Suprapubic skin (tissue), 3 donors: Measurements from ENCODE around the gene SYNC.

Experiments
- EP300 ChIP-seq: sonication (generic); formaldehyde crosslinking; IDR thresholded peaks from one replicate; pipeline ENCODE4 v1.6.1; 2017; ENCODE audit warnings: antibody characterized with exemption
- POLR2A ChIP-seq, 2 donors: fragments of 450-650 bp; IDR thresholded peaks; one replicate each; pipeline ENCODE4 v1.6.1; 2017; ENCODE audit warnings: antibody characterized with exemption in 2 of 2, mild to moderate bottlenecking in 2 of 2, moderate library complexity in 2 of 2
- TF ChIP-seq, protein P1 (sequence below), 2 donors: fragments of 200-600 bp in 1 of 2; fragments of 450-650 bp in 1 of 2; sonication (generic) in 1 of 2; IDR thresholded peaks; one replicate each; pipeline ENCODE4 v1.5.1; 2016 to 2019; ENCODE audit warnings: antibody characterized with exemption in 2 of 2, mild to moderate bottlenecking in 1 of 2, moderate library complexity in 1 of 2

DNA sequence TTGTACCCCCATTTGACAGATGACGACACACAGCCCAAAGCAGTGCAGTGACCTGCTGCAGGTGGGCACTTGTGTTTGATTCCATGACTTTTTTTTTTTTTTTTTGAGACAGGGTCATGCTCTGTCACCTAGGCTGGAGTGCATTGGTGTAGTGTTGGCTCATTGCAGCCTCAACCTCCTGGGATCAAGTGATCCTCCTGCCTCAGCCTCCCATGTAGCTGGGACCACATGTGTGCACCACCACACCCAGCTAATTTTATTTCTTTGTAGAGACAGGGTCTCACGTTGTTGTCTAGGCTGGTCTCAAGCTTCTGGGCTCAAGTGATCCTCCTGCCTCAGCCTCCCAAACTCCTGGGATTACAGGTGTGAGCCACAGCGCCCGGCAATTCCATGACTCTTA, 14.9 kb upstream of the SYNC start:
- TF ChIP-seq, protein P1, sequence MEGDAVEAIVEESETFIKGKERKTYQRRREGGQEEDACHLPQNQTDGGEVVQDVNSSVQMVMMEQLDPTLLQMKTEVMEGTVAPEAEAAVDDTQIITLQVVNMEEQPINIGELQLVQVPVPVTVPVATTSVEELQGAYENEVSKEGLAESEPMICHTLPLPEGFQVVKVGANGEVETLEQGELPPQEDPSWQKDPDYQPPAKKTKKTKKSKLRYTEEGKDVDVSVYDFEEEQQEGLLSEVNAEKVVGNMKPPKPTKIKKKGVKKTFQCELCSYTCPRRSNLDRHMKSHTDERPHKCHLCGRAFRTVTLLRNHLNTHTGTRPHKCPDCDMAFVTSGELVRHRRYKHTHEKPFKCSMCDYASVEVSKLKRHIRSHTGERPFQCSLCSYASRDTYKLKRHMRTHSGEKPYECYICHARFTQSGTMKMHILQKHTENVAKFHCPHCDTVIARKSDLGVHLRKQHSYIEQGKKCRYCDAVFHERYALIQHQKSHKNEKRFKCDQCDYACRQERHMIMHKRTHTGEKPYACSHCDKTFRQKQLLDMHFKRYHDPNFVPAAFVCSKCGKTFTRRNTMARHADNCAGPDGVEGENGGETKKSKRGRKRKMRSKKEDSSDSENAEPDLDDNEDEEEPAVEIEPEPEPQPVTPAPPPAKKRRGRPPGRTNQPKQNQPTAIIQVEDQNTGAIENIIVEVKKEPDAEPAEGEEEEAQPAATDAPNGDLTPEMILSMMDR (IDR thresholded peaks at IDR 0.05), result no peak
- TF ChIP-seq EP300 (no peak), POLR2A (IDR thresholded peaks at IDR 0.05) (no peak)
